GM19452 (cell line): ENCODE measurements around the gene GLI1.
"Not testable (repeated sequence)": the region's sequence is repeated elsewhere in the genome, so short reads cannot be mapped to it uniquely, and the experiment has no call there.

Experiments
- ATAC-seq: cut with Tn5 transposase; IDR thresholded peaks from one replicate; pipeline ENCODE4 v1.9.1; 2021; ENCODE audit not compliant: unreplicated experiment

The GLI1 gene

DNA sequence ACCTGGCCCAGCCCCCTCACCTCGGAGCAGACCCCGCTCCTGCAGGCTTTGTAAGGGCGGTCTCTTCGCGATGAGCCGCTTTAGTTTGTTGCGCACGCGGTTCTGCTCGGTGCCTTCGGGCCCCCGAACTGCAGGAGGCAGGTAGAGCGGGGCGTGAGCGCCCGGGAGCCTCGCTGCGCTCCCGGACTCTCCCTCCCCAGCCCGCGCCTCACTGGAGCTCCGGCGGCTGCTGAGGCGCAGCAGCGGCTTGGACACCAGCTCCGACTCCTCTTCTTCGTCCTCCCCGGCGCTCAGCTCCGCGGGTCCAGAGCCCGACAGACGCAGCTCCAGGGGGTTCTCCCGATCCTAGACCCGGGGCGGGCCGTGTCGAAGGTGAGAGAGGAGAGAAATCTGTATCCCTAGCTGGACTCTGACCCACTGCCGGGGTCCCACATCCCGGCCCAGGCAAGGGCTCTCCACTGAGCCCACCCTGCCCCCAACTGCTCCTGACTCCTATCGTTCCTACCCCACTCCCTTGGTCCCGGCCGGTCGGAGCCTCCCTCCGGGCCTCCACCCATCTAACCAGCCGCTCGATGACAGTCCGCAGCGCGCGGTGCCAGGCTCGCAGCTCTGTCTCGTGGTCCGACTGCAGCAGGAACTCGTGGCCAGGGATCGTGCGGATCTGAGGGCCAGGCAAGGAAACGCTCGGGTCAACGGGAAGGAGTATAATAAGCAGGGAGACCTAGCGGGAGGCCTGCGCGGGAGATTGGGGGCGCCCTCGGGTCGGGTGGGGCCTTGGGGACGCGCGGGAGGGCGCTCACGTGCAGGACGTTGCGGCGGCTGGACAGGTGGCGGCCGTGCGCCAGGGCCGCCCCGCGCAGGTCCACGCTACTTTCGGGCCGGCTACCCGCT is 15.9 kb downstream of the GLI1 start:
- ATAC-seq = no peak

DNA sequence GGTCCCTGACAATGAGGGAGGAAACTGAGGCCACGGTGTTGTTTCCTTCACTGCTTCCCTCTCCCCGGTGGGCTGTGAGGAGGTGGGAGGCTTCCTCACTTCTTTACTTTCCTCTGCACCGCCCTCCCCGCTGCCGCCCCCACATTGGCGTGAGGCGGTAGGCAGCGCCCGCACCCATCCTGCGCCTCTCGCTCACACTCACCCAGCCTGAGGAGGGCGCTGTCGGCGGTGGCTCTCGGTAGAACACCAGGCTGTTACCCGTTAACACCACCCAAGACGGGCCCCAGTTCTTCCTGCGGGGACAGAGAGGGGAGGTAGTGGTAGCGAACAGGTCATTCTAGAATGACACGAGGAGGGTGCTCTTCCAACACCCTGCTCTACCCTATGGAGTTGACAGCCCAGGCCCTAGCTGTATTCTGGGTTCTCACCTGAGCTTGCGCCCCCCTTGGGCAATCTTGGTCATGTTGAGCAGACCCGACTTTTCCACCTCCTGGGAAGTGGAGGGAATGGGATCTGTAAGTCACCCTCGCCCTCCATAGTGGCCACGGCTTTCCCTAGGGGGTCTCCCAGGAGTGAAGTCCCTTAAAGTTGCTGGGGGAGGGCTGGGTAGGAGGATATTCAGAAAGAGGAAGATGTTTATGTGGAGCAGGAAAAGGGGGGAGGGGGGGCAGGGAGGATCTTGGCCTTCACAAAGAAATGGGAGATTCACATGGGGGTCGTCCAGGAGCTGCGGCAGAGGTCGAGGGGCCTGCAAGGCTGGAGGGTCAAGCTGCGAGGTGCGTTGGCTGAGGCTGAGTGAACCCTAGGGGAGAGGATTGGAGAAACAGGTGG is 16.8 kb downstream of the GLI1 start:
- ATAC-seq = peak; percentile 41

DNA sequence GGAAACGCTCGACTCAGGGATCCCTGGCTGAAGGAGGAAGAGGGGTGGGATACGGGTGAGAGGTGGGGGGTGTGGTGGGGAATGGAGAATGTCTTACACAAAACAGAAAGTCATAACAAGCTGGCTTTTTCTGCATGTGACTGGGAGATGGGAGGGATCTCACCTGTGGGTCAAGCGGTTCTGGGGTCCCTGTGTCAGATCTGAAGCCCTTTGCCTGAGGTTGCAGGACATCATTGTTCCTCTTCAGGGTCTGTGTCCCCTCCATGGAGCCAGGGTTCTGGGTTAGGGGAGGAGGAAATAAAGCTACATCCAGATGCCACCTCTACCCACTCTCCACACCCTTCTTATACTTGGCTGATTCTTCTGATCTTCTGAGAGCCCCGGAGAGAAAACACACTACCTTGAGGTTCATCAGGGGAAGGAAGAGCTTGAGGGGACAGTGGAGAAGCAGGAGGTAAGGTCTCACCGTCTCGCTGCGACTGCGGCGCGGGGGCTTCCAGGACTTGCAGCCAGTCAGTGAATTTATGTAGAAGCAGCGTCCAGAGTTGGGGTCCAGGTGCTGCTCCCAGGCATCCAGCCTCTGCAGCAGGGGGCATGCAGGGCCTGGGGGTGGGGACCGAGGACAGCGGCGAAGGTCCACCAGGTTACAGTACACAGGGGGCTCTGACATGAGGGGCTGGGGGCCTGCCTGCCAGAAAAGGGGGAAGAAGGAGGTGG is 17.6 kb downstream of the GLI1 start:
- no peak for ATAC-seq

DNA sequence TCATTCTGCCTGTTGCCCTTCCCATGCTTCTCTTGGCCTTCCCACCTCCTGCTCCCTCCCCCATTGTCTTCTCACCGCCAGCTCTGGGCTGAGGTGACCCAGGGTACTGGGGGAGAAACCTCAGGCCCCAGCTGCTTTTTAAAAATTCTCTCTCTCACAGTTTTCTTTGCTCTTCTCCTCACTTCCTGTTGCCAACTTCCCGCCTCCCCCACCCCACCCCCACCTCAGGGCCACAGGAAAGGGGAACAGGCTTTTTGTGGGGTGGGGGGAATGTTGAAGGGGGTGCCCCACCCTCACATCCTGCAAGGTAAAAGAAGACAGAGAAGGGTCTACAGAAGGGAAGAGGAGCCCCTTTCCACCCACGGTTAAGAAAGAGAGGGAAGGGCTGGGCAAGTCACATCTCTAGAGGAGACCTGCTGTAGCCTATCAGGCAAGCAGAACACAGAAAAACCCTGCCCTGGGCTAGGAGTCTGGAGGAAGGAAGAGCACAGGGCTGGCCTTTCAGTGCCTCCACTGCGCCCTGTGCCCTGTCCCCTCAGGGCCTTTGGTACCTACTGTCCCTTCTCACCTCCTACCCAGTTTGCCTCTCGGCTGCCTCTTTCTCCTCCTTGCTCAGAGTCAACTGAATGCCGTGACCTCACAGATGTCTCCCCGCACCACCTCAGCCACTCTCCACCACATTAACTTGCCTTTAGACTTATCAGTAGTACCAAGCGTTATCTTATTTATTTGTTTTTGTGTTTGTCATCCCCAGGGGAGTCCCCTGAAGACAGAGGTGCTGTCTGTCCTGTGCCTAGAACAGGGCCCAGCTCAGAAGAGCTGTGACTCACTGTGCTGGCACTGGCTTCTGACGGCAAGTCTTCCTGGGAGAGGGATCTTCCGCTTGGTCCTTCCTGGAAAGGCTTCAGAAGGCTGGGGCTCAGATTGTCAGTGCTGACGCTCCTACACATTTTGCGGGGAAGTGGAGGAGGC is 18.4 kb downstream of the GLI1 start:
- ATAC-seq = peak; percentile 38

DNA sequence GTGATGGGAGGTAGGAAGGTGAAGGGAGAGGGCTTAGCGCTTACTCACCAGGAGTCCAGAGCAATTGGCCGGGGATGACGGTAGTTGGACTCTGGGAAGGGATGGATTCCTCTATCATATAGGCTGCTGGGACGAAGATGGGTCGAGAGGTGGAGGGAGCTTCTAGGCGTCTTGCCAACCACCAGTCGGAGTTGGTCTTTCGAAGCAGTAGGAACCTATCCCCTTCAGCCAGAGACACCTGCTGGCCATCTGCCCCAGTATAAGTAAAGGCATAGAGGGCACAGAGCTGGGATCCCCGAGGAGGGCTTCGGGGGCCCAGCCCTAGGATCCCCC is 19.4 kb downstream of the GLI1 start:
- ATAC-seq = no peak

DNA sequence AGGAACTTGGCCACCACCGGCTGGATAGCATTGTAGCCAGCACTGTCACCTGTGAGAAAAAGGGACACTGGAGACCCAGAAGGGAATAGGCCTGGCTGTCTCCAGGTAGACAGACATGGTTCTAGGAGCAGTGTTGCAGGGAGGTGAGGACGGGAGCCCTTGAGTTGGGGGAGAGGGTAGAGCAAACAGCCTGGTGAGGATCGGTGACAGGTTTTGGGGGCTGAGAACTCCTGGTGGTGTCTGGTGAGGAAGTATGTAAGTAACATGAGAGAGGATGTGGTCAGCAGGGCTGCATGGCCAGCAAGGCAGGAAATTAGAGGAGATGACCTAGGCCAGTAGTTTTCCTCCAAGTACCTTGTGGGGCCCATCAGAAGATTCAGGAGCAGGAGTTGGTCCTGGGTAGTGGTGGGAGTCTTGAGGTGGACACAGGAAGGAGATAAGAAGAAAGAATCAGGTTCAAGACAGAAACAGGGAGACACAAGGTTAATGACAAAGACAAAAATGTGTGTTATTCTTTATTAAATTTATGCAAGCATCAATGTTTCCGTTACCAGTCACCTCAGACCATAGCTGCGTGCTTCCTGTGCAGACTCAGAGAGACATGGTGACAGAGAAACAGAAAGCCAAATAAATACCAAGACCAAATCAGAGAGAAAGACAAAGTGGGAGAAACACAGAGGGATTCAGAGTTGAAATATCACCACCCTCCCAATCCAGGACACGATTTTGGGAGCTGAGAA is 20.0 kb downstream of the GLI1 start, which contains the start of gene ARHGAP9:
TSS of gene ARHGAP9 (minus strand) at position 491 of the 740 bp plus-strand sequence. CDS start at position 31, 460 bp downstream.
- ATAC-seq = peak; percentile 45

DNA sequence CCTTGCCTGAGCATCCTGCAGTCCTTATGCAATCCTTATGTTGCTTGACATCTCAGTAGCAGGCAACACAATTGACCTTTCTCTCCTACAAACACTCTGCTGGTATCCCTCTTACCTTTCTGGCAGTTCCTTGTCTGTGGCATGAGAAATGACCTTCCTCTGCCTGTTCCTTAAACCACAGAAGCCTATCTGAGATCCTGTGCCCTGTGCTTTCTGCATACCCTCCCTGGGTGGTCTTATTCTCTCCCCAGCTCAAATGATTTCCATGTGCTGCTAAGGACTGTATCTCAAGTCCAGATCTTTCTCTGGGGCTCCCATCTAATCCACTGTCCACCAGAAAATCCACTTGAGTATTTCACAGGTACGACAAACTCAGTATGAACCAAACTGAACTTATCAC is 22.1 kb downstream of the GLI1 start:
- ATAC-seq = no peak

DNA sequence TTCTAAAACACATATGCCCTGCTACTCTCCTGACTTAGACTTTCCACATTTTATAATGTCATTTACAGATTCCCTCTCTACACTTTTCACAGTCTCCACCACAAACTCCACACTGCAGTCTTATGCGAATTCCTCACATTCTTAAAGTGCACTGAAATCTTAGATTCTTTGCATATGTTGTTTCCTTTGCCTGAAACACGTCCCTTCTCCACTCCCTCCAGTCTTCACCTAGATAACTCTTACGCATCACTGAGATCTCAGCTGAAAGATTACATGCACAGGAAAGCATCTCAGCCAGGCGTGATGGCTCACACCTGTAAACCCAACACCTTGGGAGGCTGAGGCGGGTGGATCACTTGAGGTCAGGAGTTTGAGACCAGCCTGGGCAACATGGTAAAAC is 23.9 kb downstream of the GLI1 start:
- ATAC-seq = no peak

DNA sequence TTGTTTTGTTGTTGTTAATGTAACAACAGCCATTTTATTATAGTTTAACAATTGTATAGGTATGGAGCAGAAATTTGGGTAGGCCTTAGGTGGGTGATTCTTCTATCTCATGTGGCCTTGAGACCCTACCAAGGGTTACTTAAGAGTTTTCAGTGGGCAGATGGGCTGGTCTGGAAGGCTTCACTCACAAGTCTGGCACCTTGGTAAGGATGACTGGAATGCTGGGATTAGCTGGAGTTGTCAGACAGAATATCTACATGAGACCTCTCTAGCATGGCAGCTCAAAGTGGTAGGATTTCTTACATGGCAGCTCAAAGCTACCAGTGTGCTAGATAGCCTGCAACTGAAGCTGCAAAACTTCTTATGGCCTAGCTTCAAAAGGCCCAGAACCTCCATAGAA is 26.1 kb downstream of the GLI1 start:
- ATAC-seq = no peak

GRCh38 chr12:57487055-57487596 is 27.5 kb downstream of the GLI1 start:
- no peak for ATAC-seq

- peak; percentile 94 for ATAC-seq
Measured at GRCh38 chr12:57487597-57488401, 28.2 kb downstream of the GLI1 start, which contains the start of gene MARS1. MARS1 (plus strand) TSS chr12:57488068; CDS start chr12:57488091, 23 bp downstream.

GRCh38 chr12:57488402-57489156 is 29.0 kb downstream of the GLI1 start:
- no peak for ATAC-seq

DNA sequence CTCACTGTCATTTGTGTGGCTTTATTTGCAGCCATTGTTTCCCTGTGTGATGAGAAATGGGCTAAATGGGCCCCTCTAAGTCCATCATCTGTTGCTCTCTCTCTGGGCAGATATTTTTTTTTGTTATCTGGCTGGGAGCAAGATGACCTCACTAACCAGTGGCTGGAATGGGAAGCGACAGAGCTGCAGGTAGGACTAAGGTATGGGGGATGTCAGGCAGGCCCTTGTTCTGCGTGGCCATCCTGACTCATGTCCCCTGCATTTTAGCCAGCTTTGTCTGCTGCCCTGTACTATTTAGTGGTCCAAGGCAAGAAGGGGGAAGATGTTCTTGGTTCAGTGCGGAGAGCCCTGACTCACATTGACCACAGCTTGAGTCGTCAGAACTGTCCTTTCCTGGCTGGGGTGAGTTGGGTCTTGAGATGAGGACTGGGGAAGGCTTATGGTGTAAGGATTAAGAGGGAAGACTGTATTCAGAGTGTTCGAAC is 29.6 kb downstream of the GLI1 start:
- ATAC-seq = no peak

DNA sequence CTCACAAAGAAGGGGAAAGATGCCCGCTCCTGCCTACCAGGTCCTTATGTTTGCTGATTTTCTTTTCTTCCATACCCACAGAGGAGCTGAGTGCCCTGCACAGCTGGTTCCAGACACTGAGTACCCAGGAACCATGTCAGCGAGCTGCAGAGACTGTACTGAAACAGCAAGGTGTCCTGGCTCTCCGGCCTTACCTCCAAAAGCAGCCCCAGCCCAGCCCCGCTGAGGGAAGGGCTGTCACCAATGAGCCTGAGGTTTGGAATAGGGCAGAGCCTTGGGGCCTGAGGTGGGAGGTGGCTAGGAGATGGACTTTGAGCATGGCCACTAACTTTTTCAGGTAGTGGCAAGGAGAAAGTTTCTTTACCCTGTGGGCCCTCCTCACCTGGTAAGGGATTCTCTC is 30.5 kb downstream of the GLI1 start:
- no peak for ATAC-seq

GRCh38 chr12:57491393-57492280 is 32.1 kb downstream of the GLI1 start:
- no peak for ATAC-seq

GRCh38 chr12:57495051-57495701 is 35.6 kb downstream of the GLI1 start:
- ATAC-seq = not testable (repeated sequence)
